Osteoblast (primary cell): ENCODE measurements around the gene UBXN6. TPM values are rescaled to one million over a fixed set of nuclear protein-coding genes. Genes with fewer than 3 reads are reported as not detected.

Source experiments
- DNase-seq: peaks from one replicate; pipeline ENCODE4 v3.0.0; 2011; ENCODE audit warnings: low spot score, mixed read lengths; ENCODE audit not compliant: insufficient read length; ENCODE audit errors: missing footprints
- H2AFZ ChIP-seq: 2 replicates; pipeline ENCODE4 v1.6.0; 2011; ENCODE audit warnings: mild to moderate bottlenecking, low read length
- H3K27ac ChIP-seq: 2 replicates; pipeline ENCODE4 v1.5.1; 2011; ENCODE audit warnings: mild to moderate bottlenecking, low read depth, low read length, moderate library complexity
- H3K27me3 ChIP-seq: 2 replicates; pipeline ENCODE4 v1.6.0; 2012; ENCODE audit warnings: mild to moderate bottlenecking, control low read depth, inconsistent platforms, low read length, moderate library complexity; ENCODE audit not compliant: insufficient read depth
- H3K36me3 ChIP-seq: 2 replicates; pipeline ENCODE4 v1.5.1; 2011; ENCODE audit warnings: mild to moderate bottlenecking, low read length, control low read depth, moderate library complexity; ENCODE audit not compliant: insufficient read depth
- H3K4me1 ChIP-seq: 2 replicates; pipeline ENCODE4 v1.5.1; 2011; ENCODE audit warnings: mild to moderate bottlenecking, low read length, control low read depth, moderate library complexity; ENCODE audit not compliant: insufficient read depth
- H3K4me2 ChIP-seq: 2 replicates; pipeline ENCODE4 v1.6.0; 2011; ENCODE audit warnings: mild to moderate bottlenecking, low read length; ENCODE audit not compliant: insufficient read depth
- H3K4me3 ChIP-seq: fragments of 200-600 bp; sonication (generic); 3 replicates; pipeline ENCODE4 v1.5.1; 2012; ENCODE audit warnings: mild to moderate bottlenecking, low read length, inconsistent platforms; ENCODE audit not compliant: insufficient read depth
- H3K79me2 ChIP-seq: 2 replicates; pipeline ENCODE4 v1.6.0; 2012; ENCODE audit warnings: mild to moderate bottlenecking, low read length, control low read depth, inconsistent platforms; ENCODE audit not compliant: insufficient read depth
- H3K9me3 ChIP-seq: 2 replicates; pipeline ENCODE4 v1.5.1; 2011; ENCODE audit warnings: low read depth, low read length, control low read depth
- H4K20me1 ChIP-seq: 2 replicates; pipeline ENCODE4 v1.6.0; 2012; ENCODE audit warnings: mild to moderate bottlenecking, low read length, control low read depth; ENCODE audit not compliant: insufficient read depth
- small RNA-seq: library from RNA; depleted of rRNA; stranded (forward); fragments of <200 nt; gene quantifications from one replicate; pipeline ENCODE3, GENCODE V24; 2012
- total RNA-seq: library from RNA; depleted of rRNA; stranded (reverse); fragments of >200 nt; gene quantifications from 2 replicates; pipeline ENCODE4 v1.2.3, GENCODE V29; 2012
- TF ChIP-seq, protein P1 (sequence below): IDR thresholded peaks from 2 replicates; pipeline ENCODE4 v1.5.1; 2011; ENCODE audit warnings: mild to moderate bottlenecking, low read depth, low read length, moderate library complexity; ENCODE audit errors: extremely low read depth

The UBXN6 gene
- total RNA-seq, 1 donor: 136 TPM

DNA sequence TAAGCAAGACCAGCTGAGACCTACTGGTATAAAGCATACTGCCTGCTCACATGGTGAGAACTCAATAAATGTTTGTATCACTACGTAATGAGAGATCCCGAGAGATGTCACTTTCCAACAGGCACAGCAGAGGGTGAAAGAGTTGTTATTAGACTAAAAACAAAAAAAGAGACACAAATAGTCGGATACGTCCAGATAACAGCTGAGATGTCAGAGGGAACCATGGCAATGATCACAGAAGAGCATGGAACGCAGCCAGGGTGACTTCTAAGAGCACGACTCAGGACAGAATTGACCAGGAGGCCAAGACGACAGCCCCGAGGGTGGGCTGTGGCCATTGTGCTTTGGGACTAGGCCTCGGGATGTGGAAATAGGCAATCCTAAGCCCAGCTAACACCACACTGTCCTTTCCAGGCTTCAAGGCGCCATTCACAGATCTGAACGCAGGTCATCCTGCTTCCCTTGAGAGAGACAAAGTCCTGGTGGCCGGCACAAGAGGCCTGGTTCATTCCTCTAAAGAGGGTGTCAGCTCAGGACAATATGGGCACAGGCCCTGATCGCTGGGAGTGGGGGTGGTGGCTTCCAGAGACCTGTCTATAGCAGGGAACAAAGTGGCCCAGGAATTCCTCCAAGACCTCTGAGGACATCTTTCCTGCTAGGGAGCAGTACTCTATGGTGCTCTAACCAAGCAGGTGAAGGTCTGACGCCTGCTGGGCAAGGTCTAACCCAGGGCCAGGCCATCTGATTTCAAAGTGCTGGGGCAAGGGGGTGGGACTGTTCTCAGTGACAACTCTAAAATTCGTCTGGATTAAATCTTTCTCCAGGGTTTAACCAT is 60.4 kb downstream of the UBXN6 start:
- Histone ChIP-seq H2AFZ (no peak overlapping the region), H3K27me3 (no peaks in the 10 kb centered on the region), H3K4me2 (peak overlapping the region; percentile 47), H3K9me3 (no peaks in the 10 kb centered on the region), H3K4me1 (peaks cover 51% of the 10 kb centered on the region), H4K20me1 (peaks cover 67% of the 10 kb centered on the region), H3K36me3 (peaks cover 7% of the 10 kb centered on the region), H3K79me2 (peaks cover 81% of the 10 kb centered on the region), H3K4me3 (peak overlapping the region; percentile 15), H3K27ac (peak overlapping the region; percentile 42)
- DNase-seq: peak; percentile 69
- TF ChIP-seq, protein P1, sequence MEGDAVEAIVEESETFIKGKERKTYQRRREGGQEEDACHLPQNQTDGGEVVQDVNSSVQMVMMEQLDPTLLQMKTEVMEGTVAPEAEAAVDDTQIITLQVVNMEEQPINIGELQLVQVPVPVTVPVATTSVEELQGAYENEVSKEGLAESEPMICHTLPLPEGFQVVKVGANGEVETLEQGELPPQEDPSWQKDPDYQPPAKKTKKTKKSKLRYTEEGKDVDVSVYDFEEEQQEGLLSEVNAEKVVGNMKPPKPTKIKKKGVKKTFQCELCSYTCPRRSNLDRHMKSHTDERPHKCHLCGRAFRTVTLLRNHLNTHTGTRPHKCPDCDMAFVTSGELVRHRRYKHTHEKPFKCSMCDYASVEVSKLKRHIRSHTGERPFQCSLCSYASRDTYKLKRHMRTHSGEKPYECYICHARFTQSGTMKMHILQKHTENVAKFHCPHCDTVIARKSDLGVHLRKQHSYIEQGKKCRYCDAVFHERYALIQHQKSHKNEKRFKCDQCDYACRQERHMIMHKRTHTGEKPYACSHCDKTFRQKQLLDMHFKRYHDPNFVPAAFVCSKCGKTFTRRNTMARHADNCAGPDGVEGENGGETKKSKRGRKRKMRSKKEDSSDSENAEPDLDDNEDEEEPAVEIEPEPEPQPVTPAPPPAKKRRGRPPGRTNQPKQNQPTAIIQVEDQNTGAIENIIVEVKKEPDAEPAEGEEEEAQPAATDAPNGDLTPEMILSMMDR: no peak

Small RNAs within 50 kb of the gene (small RNA-seq; reads per million reads assigned to genes)
- gene MIR4746: not detected

Other genes with a start within 250 kb of the UBXN6 start
- gene EBI3, start 228.3 kb downstream of the UBXN6 start, total RNA-seq: not detected in 2 replicates
- gene YJU2, start 210.7 kb downstream of the UBXN6 start, total RNA-seq: 15.3 and 17.0 TPM in 2 replicates
- not detected in 2 replicates for gene SHD, start 178.5 kb downstream of the UBXN6 start, total RNA-seq
- not detected in 2 replicates for gene TMIGD2, start 155.4 kb downstream of the UBXN6 start, total RNA-seq
- gene FSD1, start 153.2 kb downstream of the UBXN6 start, total RNA-seq: 0.29 and 1.1 TPM in 2 replicates
- 2.4 and 2.5 TPM in 2 replicates for gene STAP2, start 119.0 kb downstream of the UBXN6 start, total RNA-seq
- gene MPND, start 114.2 kb downstream of the UBXN6 start, total RNA-seq: 6.8 and 6.9 TPM in 2 replicates
- gene SH3GL1, start 57.2 kb downstream of the UBXN6 start, total RNA-seq: 83.2 and 84.9 TPM in 2 replicates
- 3.6 and 5.6 TPM in 2 replicates for gene CHAF1A, start 55.2 kb downstream of the UBXN6 start, total RNA-seq
- 44.2 and 48.5 TPM in 2 replicates for gene HDGFL2, start 14.5 kb upstream of the UBXN6 start, total RNA-seq
- gene PLIN4, start 60.7 kb upstream of the UBXN6 start, total RNA-seq: under 0.01 TPM in 2 replicates
- 0.36 TPM in 1 of 2 replicates, not detected in the other for gene PLIN5, start 77.4 kb upstream of the UBXN6 start, total RNA-seq
- gene LRG1, start 82.2 kb upstream of the UBXN6 start, total RNA-seq: not detected in 2 replicates
- 0.29 and 0.36 TPM in 2 replicates for gene SEMA6B, start 101.9 kb upstream of the UBXN6 start, total RNA-seq
- 1.8 TPM in 2 replicates for gene TNFAIP8L1, start 181.7 kb upstream of the UBXN6 start, total RNA-seq
- gene MYDGF, start 212.5 kb upstream of the UBXN6 start, total RNA-seq: 152 and 161 TPM in 2 replicates